HL-60 (cell line): ENCODE results near the gene ADPRH.

Experiments
- GABPA ChIP-seq: IDR thresholded peaks from 2 replicates; pipeline ENCODE4 v1.6.1; 2012; ENCODE audit warnings: low read depth
- POLR2AphosphoS5 ChIP-seq: IDR thresholded peaks from 2 replicates; pipeline ENCODE4 v1.6.1; 2012; ENCODE audit warnings: low read depth
- SPI1 ChIP-seq: IDR thresholded peaks from 2 replicates; pipeline ENCODE4 v1.6.1; 2012; ENCODE audit warnings: low read depth, mild to moderate bottlenecking, borderline replicate concordance
- TF ChIP-seq, protein P1 (sequence below): IDR thresholded peaks from one replicate; pipeline ENCODE4 v1.5.1; 2011; ENCODE audit warnings: low read length, control low read depth, inconsistent platforms; ENCODE audit not compliant: insufficient read depth
- TF ChIP-seq, protein P2 (sequence below): IDR thresholded peaks from 2 replicates; pipeline ENCODE4 v1.6.1; 2012; ENCODE audit warnings: low read depth; ENCODE audit not compliant: insufficient replicate concordance

DNA sequence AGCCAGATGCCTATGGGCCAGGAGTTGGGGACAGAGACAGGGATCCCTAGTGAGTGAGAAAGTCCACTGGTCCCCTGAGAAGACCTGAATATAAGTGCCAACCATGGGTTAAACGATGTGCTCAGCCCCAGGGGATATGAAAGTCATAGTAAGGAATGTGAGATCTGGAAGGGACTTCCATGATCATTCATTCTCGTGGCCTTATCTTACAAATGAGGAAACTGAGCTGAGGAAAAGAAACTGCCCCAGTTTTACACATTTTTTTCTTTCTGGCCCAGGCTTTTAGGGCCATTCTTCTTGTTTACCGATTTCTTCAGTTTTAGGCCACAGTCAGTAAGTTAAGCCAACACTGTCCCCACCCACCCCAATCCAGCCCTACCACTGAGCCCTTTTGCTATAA, 31.0 kb upstream of the ADPRH start:
- TF ChIP-seq, protein P1, sequence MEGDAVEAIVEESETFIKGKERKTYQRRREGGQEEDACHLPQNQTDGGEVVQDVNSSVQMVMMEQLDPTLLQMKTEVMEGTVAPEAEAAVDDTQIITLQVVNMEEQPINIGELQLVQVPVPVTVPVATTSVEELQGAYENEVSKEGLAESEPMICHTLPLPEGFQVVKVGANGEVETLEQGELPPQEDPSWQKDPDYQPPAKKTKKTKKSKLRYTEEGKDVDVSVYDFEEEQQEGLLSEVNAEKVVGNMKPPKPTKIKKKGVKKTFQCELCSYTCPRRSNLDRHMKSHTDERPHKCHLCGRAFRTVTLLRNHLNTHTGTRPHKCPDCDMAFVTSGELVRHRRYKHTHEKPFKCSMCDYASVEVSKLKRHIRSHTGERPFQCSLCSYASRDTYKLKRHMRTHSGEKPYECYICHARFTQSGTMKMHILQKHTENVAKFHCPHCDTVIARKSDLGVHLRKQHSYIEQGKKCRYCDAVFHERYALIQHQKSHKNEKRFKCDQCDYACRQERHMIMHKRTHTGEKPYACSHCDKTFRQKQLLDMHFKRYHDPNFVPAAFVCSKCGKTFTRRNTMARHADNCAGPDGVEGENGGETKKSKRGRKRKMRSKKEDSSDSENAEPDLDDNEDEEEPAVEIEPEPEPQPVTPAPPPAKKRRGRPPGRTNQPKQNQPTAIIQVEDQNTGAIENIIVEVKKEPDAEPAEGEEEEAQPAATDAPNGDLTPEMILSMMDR = no peak
- TF ChIP-seq POLR2AphosphoS5 (no peak), GABPA (no peak), SPI1 (no peak)
- TF ChIP-seq, protein P2, sequence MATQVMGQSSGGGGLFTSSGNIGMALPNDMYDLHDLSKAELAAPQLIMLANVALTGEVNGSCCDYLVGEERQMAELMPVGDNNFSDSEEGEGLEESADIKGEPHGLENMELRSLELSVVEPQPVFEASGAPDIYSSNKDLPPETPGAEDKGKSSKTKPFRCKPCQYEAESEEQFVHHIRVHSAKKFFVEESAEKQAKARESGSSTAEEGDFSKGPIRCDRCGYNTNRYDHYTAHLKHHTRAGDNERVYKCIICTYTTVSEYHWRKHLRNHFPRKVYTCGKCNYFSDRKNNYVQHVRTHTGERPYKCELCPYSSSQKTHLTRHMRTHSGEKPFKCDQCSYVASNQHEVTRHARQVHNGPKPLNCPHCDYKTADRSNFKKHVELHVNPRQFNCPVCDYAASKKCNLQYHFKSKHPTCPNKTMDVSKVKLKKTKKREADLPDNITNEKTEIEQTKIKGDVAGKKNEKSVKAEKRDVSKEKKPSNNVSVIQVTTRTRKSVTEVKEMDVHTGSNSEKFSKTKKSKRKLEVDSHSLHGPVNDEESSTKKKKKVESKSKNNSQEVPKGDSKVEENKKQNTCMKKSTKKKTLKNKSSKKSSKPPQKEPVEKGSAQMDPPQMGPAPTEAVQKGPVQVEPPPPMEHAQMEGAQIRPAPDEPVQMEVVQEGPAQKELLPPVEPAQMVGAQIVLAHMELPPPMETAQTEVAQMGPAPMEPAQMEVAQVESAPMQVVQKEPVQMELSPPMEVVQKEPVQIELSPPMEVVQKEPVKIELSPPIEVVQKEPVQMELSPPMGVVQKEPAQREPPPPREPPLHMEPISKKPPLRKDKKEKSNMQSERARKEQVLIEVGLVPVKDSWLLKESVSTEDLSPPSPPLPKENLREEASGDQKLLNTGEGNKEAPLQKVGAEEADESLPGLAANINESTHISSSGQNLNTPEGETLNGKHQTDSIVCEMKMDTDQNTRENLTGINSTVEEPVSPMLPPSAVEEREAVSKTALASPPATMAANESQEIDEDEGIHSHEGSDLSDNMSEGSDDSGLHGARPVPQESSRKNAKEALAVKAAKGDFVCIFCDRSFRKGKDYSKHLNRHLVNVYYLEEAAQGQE = no peak
